NCI-H2029 treated with DMSO at 0.1 percent for 48 hours (cell line): Measurements from ENCODE around the gene CSF3R.
"Not testable (repeated sequence)": the region's sequence is repeated elsewhere in the genome, so short reads cannot be mapped to it uniquely, and the experiment has no call there.

ENCODE experiments used
- DNase-seq: peaks from one replicate; lab custom pipeline; 2025; lab: John Stamatoyannopoulos, UW

The CSF3R gene

GRCh38 chr1:36513676-36514473 lies 31.2 kb upstream of the CSF3R start:
- no peak for DNase-seq

GRCh38 chr1:36512842-36513241 lies 30.1 kb upstream of the CSF3R start:
- DNase-seq = no peak

GRCh38 chr1:36511804-36512798 lies 29.4 kb upstream of the CSF3R start:
- DNase-seq = no peak

GRCh38 chr1:36511220-36511619 lies 28.5 kb upstream of the CSF3R start:
- DNase-seq = not testable (repeated sequence)

GRCh38 chr1:36510418-36510817 lies 27.7 kb upstream of the CSF3R start:
- no peak for DNase-seq

- DNase-seq = no peak
These were observed 25.5 kb upstream of the CSF3R start for GRCh38 chr1:36508257-36508656.

- no peak for DNase-seq
These were observed 23.7 kb upstream of the CSF3R start for GRCh38 chr1:36506276-36506920.

- no peak for DNase-seq
These were observed 21.0 kb upstream of the CSF3R start for GRCh38 chr1:36503733-36504132.

GRCh38 chr1:36503159-36503558 lies 20.4 kb upstream of the CSF3R start:
- no peak for DNase-seq

- DNase-seq = no peak
These were observed 19.9 kb upstream of the CSF3R start for GRCh38 chr1:36502616-36503015.

GRCh38 chr1:36501911-36502310 lies 19.2 kb upstream of the CSF3R start:
- not testable (repeated sequence) for DNase-seq

GRCh38 chr1:36497207-36497606 lies 14.5 kb upstream of the CSF3R start:
- DNase-seq = no peak

GRCh38 chr1:36494971-36495370 lies 12.3 kb upstream of the CSF3R start:
- no peak for DNase-seq

- no peak for DNase-seq
These were observed 10.8 kb upstream of the CSF3R start for GRCh38 chr1:36493524-36493923.

GRCh38 chr1:36492491-36492890 lies 9.8 kb upstream of the CSF3R start:
- no peak for DNase-seq

- not testable (repeated sequence) for DNase-seq
These were observed 6.7 kb upstream of the CSF3R start for GRCh38 chr1:36489258-36490051.

GRCh38 chr1:36487906-36488305 lies 5.2 kb upstream of the CSF3R start:
- DNase-seq = no peak

GRCh38 chr1:36487336-36487725 lies 4.6 kb upstream of the CSF3R start:
- DNase-seq = not testable (repeated sequence)

GRCh38 chr1:36486439-36487335 lies 4.0 kb upstream of the CSF3R start:
- DNase-seq = peak; percentile 100

GRCh38 chr1:36486093-36486438 lies 3.4 kb upstream of the CSF3R start:
- no peak for DNase-seq

GRCh38 chr1:36484099-36484498 lies 1.4 kb upstream of the CSF3R start:
- no peak for DNase-seq
